ENCODE measurements around the gene CIDEC.
"Not testable (repeated sequence)": the region's sequence is repeated elsewhere in the genome, so short reads cannot be mapped to it uniquely, and the experiment has no call there.

The CIDEC gene

GRCh38 chr3:9901967-9902366 lies 21.9 kb upstream of the CIDEC start:
- DNase-seq (ENCODE audit: low spot score) = no peak

- DNase-seq (ENCODE audit: low spot score) = not testable (repeated sequence)
Observed at GRCh38 chr3:9900965-9901415, 20.9 kb upstream of the CIDEC start.

GRCh38 chr3:9899289-9899791 lies 19.3 kb upstream of the CIDEC start:
- no peak for DNase-seq (ENCODE audit: low spot score)

- no peak for DNase-seq (ENCODE audit: low spot score)
Observed at GRCh38 chr3:9898467-9899241, 18.6 kb upstream of the CIDEC start.

- DNase-seq (ENCODE audit: low spot score) = no peak
Observed at GRCh38 chr3:9897408-9898372, 17.6 kb upstream of the CIDEC start.

- DNase-seq (ENCODE audit: low spot score) = not testable (repeated sequence)
Observed at GRCh38 chr3:9896755-9897407, 16.8 kb upstream of the CIDEC start.

- DNase-seq (ENCODE audit: low spot score) = not testable (repeated sequence)
Observed at GRCh38 chr3:9895715-9896114, 15.7 kb upstream of the CIDEC start.

GRCh38 chr3:9893739-9894138 lies 13.7 kb upstream of the CIDEC start:
- no peak for DNase-seq (ENCODE audit: low spot score)

GRCh38 chr3:9891072-9891622 lies 11.1 kb upstream of the CIDEC start:
- no peak for DNase-seq (ENCODE audit: low spot score)

- DNase-seq (ENCODE audit: low spot score) = peak; percentile 89
Observed at GRCh38 chr3:9890249-9891071, 10.4 kb upstream of the CIDEC start, which contains the start of gene JAGN1. Gene JAGN1, plus strand, starts transcription at chr3:9890610. Its CDS starts 113 bp downstream, at chr3:9890723.

GRCh38 chr3:9889405-9889804 lies 9.4 kb upstream of the CIDEC start:
- DNase-seq (ENCODE audit: low spot score) = no peak

- no peak for DNase-seq (ENCODE audit: low spot score)
Observed at GRCh38 chr3:9888540-9888939, 8.5 kb upstream of the CIDEC start.

GRCh38 chr3:9887480-9887879 lies 7.4 kb upstream of the CIDEC start:
- DNase-seq (ENCODE audit: low spot score) = no peak

GRCh38 chr3:9886328-9886727 lies 6.3 kb upstream of the CIDEC start:
- no peak for DNase-seq (ENCODE audit: low spot score)

GRCh38 chr3:9884555-9885165 lies 4.6 kb upstream of the CIDEC start:
- DNase-seq (ENCODE audit: low spot score) = no peak

- DNase-seq (ENCODE audit: low spot score) = no peak
Observed at GRCh38 chr3:9883706-9884554, 3.9 kb upstream of the CIDEC start.

GRCh38 chr3:9881441-9881840 lies 1.4 kb upstream of the CIDEC start:
- no peak for DNase-seq (ENCODE audit: low spot score)

- no peak for DNase-seq (ENCODE audit: low spot score)
Observed at GRCh38 chr3:9878700-9879099, 1.4 kb downstream of the CIDEC start.

GRCh38 chr3:9876991-9877390 lies 3.1 kb downstream of the CIDEC start:
- DNase-seq (ENCODE audit: low spot score) = no peak

Data from cerebellar cortex (tissue), 1 donor.